ENCODE data around the gene GRIK1.

- TF ChIP-seq, protein P1, sequence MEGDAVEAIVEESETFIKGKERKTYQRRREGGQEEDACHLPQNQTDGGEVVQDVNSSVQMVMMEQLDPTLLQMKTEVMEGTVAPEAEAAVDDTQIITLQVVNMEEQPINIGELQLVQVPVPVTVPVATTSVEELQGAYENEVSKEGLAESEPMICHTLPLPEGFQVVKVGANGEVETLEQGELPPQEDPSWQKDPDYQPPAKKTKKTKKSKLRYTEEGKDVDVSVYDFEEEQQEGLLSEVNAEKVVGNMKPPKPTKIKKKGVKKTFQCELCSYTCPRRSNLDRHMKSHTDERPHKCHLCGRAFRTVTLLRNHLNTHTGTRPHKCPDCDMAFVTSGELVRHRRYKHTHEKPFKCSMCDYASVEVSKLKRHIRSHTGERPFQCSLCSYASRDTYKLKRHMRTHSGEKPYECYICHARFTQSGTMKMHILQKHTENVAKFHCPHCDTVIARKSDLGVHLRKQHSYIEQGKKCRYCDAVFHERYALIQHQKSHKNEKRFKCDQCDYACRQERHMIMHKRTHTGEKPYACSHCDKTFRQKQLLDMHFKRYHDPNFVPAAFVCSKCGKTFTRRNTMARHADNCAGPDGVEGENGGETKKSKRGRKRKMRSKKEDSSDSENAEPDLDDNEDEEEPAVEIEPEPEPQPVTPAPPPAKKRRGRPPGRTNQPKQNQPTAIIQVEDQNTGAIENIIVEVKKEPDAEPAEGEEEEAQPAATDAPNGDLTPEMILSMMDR (conservative IDR thresholded peaks at IDR 0.05) = no peak
- no peak for TF ChIP-seq ZFX (IDR thresholded peaks at IDR 0.05)
Observed at GRCh38 chr21:29654855-29655254, 284.9 kb downstream of the GRIK1 start.

Data from C4-2B (cell line).